Measurements from ENCODE around the gene CCNY.
A peak's percentile ranks its signal among the peaks of the same experiment; 100 is the strongest.
"Not testable (repeated sequence)": the region's sequence is repeated elsewhere in the genome, so short reads cannot be mapped to it uniquely, and the experiment has no call there.

CCNY gene

DNA sequence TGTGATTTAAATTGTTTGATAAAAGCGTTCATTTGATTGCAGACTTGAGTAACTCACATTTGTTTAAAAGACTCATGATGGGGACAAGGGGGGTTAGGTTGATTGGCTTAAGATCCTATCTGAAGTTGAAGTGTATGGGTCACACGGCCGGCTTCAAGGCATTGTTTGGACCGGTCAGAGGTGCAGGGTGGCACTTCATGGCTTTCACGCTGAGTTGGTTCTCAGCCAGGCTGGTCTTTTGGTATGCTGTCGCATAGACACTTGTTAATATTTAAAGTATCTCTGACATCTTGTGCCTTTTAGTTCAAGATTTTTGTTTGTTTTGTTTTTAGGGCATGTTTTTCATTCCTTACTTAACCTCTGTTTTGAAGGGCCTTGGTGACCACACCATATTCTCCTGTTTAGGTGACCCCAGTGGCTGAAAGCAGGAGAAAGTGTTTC, 58.1 kb downstream of the CCNY start:
- no peaks in the 10 kb centered on the region for H3K27me3 Mint-ChIP-seq
- H3K4me3 Mint-ChIP-seq, result no peak overlapping the region
- peaks cover 50% of the 10 kb centered on the region for H3K4me1 Mint-ChIP-seq (ENCODE audit: low read depth)
- H3K36me3 Mint-ChIP-seq (ENCODE audit: low read depth), result peaks cover 15% of the 10 kb centered on the region
- H3K9me3 Mint-ChIP-seq, result peaks cover 14% of the 10 kb centered on the region
- H3K27ac Mint-ChIP-seq, result no peak overlapping the region

DNA sequence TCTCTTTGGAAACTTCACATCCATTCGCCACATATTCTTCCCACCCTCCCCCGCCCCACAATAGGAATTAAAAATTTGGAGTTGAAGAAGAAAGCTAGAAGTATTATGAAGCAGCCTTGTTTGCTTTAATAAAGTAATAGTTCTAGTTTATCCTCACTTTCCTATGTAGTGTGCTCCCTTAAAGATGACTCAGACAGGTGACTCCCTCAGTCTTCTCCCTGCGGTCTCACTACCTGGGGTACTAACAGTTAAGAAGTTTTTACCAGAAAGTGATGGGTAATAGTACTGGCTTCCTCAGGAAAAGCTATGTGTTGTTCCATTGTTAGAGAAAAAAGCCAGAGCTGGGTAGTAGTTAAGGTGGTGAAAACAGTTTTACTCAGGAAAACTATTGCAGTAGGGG, 58.6 kb downstream of the CCNY start:
- H3K4me1 Mint-ChIP-seq (ENCODE audit: low read depth), result peaks cover 55% of the 10 kb centered on the region
- H3K9me3 Mint-ChIP-seq, result peaks cover 10% of the 10 kb centered on the region
- H3K4me3 Mint-ChIP-seq, result no peak overlapping the region
- H3K27ac Mint-ChIP-seq, result peak overlapping the region; percentile 43
- no peaks in the 10 kb centered on the region for H3K27me3 Mint-ChIP-seq
- peaks cover 11% of the 10 kb centered on the region for H3K36me3 Mint-ChIP-seq (ENCODE audit: low read depth)

DNA sequence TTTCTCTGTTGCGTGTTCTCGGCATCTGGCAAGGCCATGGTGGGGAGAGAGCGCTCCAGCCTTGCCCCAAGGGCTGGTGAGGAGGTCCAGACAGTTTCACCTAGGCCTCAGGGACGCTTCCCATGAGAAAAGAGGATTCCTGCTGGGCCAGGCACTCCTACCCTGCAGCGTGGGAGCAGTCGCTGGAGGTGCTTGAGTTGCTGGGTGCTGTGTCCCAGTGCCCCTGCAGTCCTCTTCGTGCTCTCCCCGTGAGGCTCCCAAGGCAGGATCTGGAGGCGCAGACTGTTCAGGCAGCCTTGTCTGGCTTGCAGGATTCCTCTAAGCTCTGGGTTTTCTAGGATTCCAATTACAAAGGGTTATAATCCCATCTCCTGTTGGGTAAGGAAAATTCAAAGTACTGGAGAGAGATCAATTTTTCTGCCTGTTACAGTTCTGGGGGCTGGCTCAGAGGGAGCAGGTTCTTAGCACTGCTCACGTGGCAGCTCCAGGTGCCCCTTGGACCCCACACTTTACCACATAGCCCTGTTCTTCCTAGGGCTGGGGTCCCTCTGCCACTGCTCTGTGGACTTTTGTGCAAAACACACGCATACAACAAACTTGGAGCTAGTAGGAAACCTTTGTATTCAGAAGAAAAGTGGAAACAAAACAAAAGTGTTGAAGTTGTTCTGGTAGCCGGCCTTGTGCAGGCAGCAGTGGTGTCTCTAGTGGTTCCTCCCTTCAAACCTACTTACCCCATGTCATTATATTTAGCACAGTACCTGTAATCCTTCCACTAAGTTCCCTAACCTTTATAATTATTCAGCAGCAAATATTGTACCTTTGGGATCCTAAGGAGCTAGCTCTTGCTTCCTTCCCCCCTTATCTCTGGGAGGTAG, 60.5 kb downstream of the CCNY start:
- H3K9me3 Mint-ChIP-seq, result no peaks in the 10 kb centered on the region
- no peaks in the 10 kb centered on the region for H3K27me3 Mint-ChIP-seq
- H3K27ac Mint-ChIP-seq, result peak overlapping the region; percentile 19
- peaks cover 60% of the 10 kb centered on the region for H3K4me1 Mint-ChIP-seq (ENCODE audit: low read depth)
- H3K4me3 Mint-ChIP-seq, result no peak overlapping the region
- peaks cover 1% of the 10 kb centered on the region for H3K36me3 Mint-ChIP-seq (ENCODE audit: low read depth)

DNA sequence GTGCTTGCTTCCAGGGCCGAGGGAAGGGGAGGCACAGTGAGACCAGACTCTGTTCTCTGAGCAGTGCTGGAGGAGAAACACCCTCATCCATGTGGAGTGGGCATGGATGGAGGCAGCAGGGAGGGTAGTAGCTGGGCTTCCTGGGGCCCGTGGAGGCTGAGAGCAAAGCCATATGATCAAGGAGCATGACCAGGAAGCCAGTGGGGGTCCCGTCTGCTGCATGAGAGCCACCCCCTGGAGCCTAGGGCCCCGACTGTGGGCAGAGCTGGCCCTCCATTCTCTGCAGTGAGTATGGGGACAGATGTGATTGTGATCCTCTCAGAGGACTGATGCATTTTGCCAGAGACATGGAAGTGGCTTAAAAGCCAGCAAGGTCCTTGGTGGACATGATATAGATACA, 61.6 kb downstream of the CCNY start:
- H3K9me3 Mint-ChIP-seq, result no peaks in the 10 kb centered on the region
- no peaks in the 10 kb centered on the region for H3K27me3 Mint-ChIP-seq
- H3K36me3 Mint-ChIP-seq (ENCODE audit: low read depth), result no peaks in the 10 kb centered on the region
- peaks cover 51% of the 10 kb centered on the region for H3K4me1 Mint-ChIP-seq (ENCODE audit: low read depth)
- H3K4me3 Mint-ChIP-seq, result no peak overlapping the region
- H3K27ac Mint-ChIP-seq, result no peak overlapping the region

DNA sequence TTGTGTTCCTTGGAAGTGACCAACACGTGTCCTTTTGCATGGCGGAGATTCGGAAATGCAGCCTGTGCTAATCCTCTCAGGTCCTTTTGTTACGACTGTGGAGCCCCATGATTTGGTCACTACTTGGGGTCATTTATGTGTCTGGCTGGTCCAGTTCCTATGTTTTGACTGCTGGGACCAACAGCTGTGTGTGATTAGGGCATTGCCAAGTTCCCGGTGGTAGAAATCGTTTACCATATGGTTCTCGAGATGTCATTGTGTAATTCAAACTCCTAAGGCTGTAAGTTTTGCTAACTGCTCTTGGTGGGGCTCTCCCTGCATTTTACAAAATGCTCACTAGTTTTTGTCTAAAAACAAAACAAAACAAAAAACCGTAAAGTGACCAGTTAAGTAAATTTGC, 62.0 kb downstream of the CCNY start:
- H3K9me3 Mint-ChIP-seq, result no peaks in the 10 kb centered on the region
- no peak overlapping the region for H3K4me3 Mint-ChIP-seq
- peaks cover 47% of the 10 kb centered on the region for H3K4me1 Mint-ChIP-seq (ENCODE audit: low read depth)
- no peak overlapping the region for H3K27ac Mint-ChIP-seq
- no peaks in the 10 kb centered on the region for H3K27me3 Mint-ChIP-seq
- no peaks in the 10 kb centered on the region for H3K36me3 Mint-ChIP-seq (ENCODE audit: low read depth)

DNA sequence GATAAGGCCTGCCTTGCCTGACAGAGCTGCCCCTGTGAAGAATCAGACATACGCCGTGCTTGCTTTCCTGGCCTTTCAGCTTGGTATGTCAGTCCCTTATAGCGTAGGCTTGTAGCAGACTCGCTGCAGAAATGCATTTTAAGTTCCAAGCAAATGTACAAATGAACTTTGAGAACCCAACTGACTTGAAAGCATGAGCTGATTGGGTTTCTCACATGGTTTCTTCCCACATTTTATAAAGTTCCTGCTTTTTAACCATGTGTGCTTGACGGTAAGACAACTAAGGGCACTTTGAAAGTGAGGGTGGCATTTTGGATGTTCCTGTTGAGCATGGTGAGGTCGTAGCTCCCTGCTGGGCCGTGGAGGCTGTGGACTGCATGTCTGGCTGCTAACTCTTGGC, 62.6 kb downstream of the CCNY start:
- H3K36me3 Mint-ChIP-seq (ENCODE audit: low read depth), result no peaks in the 10 kb centered on the region
- no peaks in the 10 kb centered on the region for H3K9me3 Mint-ChIP-seq
- H3K4me1 Mint-ChIP-seq (ENCODE audit: low read depth), result peaks cover 44% of the 10 kb centered on the region
- no peaks in the 10 kb centered on the region for H3K27me3 Mint-ChIP-seq
- H3K4me3 Mint-ChIP-seq, result no peak overlapping the region
- no peak overlapping the region for H3K27ac Mint-ChIP-seq

DNA sequence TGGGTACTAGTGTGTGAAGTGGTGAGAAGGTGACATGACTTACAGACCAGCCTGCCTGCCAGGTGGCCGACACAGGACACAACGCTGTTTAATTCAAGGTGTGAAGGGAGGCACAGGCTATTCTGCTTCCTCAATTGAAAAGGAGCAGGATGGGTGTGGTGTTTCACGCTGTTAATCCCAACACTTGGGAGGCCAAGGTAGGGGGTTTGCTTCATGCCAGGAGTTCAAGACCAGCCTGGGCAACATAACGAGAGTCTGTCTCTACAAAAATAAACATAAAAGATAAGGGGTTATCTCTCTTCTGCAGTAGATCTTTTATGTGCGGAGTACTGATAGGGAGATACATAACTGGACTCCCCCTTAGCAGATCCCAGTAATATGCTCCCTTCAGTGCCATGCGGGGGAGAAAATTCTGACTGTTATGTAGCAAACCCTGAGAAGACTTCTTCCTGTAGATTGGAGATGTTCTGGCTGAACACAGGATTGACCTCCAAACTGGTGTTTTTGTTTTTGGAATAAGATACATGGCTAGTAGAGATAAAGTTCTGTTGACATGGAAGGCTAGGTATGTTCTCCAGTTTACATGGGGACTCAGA, 63.2 kb downstream of the CCNY start:
- no peak overlapping the region for H3K27ac Mint-ChIP-seq
- H3K4me3 Mint-ChIP-seq, result no peak overlapping the region
- H3K9me3 Mint-ChIP-seq, result no peaks in the 10 kb centered on the region
- no peaks in the 10 kb centered on the region for H3K36me3 Mint-ChIP-seq (ENCODE audit: low read depth)
- H3K4me1 Mint-ChIP-seq (ENCODE audit: low read depth), result peaks cover 42% of the 10 kb centered on the region
- H3K27me3 Mint-ChIP-seq, result no peaks in the 10 kb centered on the region

DNA sequence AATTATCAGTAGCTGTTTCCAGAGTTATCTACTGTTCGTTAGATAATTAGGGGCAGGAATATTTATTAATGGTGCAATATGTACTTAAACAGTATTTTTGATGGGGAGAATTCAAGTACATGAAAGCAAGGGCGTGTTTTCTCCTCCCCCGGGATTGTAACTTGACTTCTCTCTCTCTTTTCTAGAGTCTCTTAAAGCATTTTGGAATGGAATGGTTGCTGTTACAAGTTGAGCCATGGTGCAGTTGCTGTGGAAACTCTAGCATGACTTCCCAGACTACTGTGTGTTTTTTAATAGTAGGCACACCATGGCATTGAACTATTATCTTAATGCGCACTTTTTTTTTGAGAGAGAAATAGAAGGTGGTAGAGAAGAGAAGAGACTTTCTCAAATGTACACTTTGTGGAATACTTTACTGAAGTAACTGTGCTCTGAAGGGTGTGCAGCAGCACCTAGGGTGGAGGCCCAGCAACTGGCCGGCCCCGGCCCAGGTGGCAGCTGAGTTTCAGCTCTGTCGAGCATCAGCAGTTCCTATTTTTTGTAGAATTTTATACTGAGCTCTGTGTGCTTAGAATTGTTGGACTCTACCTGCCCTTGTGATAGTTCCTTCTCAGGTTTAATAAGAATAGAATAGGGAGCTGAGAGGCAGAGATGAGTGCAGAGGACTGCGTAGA, 64.4 kb downstream of the CCNY start:
- H3K4me1 Mint-ChIP-seq (ENCODE audit: low read depth), result peaks cover 37% of the 10 kb centered on the region
- no peak overlapping the region for H3K27ac Mint-ChIP-seq
- no peak overlapping the region for H3K4me3 Mint-ChIP-seq
- H3K36me3 Mint-ChIP-seq (ENCODE audit: low read depth), result no peaks in the 10 kb centered on the region
- H3K9me3 Mint-ChIP-seq, result no peaks in the 10 kb centered on the region
- no peaks in the 10 kb centered on the region for H3K27me3 Mint-ChIP-seq

DNA sequence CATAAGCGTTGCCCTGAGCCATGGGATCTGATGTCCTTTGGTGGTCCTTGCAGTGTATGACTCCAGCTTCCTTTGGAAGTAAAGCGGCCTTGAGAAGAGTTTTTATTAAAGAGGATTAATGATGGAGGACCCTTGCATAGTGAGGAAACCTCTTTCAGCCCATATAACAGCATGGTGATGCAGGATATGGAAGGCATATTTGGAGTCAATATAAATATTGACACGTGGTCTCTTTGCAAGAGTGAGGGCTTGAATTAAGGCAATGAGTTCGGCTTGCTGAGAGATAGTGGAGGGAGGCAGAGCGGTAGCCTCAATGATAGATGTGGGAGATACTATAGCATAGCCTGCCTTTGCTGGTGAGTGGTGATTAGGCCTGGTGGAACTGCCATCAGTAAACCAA, 67.2 kb downstream of the CCNY start:
- not testable (repeated sequence) for H3K9me3 Mint-ChIP-seq; H3K27ac Mint-ChIP-seq; H3K4me3 Mint-ChIP-seq; H3K36me3 Mint-ChIP-seq (ENCODE audit: low read depth); H3K27me3 Mint-ChIP-seq
- H3K4me1 Mint-ChIP-seq (ENCODE audit: low read depth), result peaks cover 22% of the 10 kb centered on the region

DNA sequence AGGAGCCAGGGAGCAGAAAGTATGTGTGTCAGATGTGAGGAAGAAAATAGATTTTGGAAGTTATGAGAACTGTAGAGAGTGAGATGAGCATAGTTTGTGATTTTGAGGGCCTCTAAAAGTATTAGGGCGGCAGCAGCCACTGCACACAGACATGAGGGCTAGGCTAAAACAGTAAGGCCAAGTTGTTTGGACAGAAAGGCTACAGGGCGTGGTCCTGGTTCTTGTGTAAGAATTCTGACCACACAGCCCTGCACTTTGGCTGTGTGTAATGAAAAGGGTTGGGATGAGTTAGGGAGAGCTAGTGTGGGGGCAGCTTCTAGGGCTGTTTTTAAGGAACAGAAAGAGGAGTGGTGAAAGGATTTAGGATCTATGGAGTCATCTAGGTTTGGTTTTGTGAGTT, 67.8 kb downstream of the CCNY start:
- H3K9me3 Mint-ChIP-seq; H3K4me3 Mint-ChIP-seq; H3K27ac Mint-ChIP-seq; H3K36me3 Mint-ChIP-seq (ENCODE audit: low read depth); H3K27me3 Mint-ChIP-seq: not testable (repeated sequence)
- peaks cover 19% of the 10 kb centered on the region for H3K4me1 Mint-ChIP-seq (ENCODE audit: low read depth)

DNA sequence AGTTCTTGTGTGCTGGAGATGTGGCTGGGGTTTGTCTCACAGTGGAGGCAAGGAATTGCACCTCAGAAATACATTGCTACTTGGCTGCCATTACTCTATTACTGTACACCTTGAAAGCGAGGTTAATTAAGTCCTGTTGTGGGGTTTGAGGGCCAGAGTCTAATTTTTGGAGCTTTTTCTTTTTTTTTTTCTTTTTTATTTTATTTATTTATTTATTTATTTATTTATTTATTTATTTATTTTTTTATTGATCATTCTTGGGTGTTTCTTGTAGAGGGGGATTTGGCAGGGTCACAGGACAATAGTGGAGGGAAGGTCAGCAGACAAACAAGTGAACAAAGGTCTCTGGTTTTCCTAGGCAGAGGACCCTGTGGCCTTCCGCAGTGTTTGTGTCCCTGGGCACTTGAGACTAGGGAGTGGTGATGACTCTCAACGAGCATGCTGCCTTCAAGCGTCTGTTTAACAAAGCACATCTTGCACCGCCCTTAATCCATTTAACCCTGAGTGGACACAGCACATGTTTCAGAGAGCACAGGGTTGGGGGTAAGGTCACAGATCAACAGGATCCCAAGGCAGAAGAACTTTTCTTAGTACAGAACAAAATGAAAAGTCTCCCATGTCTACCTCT, 69.8 kb downstream of the CCNY start:
- not testable (repeated sequence) for H3K4me3 Mint-ChIP-seq; H3K9me3 Mint-ChIP-seq; H3K4me1 Mint-ChIP-seq (ENCODE audit: low read depth)

DNA sequence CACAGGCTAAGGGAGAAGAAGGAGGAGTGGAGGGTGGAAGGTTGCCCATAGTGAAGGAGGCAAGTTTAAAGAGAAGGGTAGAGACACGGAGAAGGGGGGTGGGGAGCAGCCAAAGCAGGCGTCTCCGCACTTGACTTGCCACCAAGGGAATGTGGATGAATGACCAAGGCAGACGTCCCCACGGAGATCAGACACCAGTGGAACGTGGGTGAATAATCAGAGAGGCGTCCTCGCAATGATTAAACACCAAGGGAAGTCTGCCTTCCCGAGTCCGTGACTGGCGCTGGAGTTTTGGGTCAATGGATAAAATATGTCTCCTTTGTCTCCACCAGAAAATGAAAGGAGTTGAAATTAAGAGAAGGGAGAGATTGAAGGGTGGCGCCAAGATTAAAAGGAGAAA, 71.4 kb downstream of the CCNY start:
- H3K36me3 Mint-ChIP-seq (ENCODE audit: low read depth); H3K4me1 Mint-ChIP-seq (ENCODE audit: low read depth); H3K9me3 Mint-ChIP-seq; H3K4me3 Mint-ChIP-seq; H3K27me3 Mint-ChIP-seq; H3K27ac Mint-ChIP-seq: not testable (repeated sequence)

More for the DNA sequence above, 69.8 kb downstream of the CCNY start:
- H3K27ac Mint-ChIP-seq; H3K36me3 Mint-ChIP-seq (ENCODE audit: low read depth); H3K27me3 Mint-ChIP-seq: not testable (repeated sequence)

DNA sequence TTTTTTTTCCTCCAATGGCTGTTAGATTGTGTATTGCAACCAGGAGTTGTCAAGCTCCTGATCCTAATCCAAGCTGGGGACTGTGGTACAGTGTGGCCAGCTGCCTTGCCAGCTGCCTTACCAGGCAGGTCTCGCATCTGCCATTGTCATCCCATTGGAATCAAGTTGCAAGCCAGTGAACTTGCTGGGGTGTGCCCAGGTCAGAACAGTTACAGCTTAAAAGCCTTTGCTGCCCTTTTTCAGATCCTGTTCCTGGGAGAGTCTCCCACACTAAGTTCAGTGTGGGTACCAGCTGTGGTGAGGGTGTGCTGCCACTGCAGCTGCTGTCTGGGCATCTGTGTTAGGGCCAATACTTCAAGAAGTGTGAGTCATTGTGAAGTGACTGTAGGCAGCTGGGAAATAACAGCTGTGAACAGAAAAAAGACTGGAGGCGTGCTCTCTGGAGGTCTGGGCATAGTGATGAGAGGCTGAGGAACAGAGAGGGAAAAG, 72.8 kb downstream of the CCNY start:
- Mint-ChIP-seq H3K36me3 (ENCODE audit: low read depth) (no peaks in the 10 kb centered on the region), H3K27ac (no peak overlapping the region), H3K4me1 (ENCODE audit: low read depth) (peaks cover 3% of the 10 kb centered on the region), H3K4me3 (no peak overlapping the region), H3K27me3 (no peaks in the 10 kb centered on the region), H3K9me3 (no peaks in the 10 kb centered on the region)

DNA sequence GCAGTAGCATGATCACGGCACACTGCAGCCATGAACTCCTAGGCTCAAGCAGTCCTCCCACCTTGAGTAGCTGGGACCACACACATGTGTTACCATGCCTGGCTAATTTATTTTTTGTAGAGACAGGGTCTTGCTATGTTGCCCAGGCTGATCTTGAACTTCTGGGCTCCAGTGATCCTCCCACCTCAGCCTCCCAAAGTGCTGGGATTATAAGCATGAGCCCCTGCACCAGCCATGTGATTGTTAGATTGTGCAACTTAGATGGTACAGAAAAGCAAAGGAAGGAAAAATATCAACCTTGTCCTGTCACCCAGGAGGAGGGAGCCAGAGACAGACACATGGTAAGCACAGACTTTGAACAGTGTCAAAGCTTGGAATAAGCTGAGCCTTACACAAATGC, 73.5 kb downstream of the CCNY start:
- Mint-ChIP-seq H3K9me3 (no peaks in the 10 kb centered on the region), H3K27ac (no peak overlapping the region), H3K4me1 (ENCODE audit: low read depth) (peaks cover 3% of the 10 kb centered on the region), H3K4me3 (no peak overlapping the region), H3K27me3 (no peaks in the 10 kb centered on the region), H3K36me3 (ENCODE audit: low read depth) (no peaks in the 10 kb centered on the region)
